Panc1 (cell line): ENCODE results near the gene SCARF2. TPM values are rescaled to one million over a fixed set of nuclear protein-coding genes. Genes with fewer than 3 reads are reported as not detected.

Source experiments
- ATAC-seq: fragments of 200-7000 bp; cut with Tn5 transposase; 2 replicates; pipeline ENCODE4 v1.9.1; 2020; ENCODE audit warnings: mild to moderate bottlenecking, moderate library complexity
- Bru-seq: library from RNA; stranded (reverse); fragments of 400-500 nt; gene quantifications from one replicate; lab custom pipeline; 2021; lab: Mats Ljungman, UMichigan
- BruChase-seq, 2 experiments: library from RNA; stranded (reverse); fragments of 400-500 nt; gene quantifications; one replicate each; lab custom pipeline; 2021; lab: Mats Ljungman, UMichigan
- BruUV-seq: library from RNA; stranded (reverse); fragments of 400-500 nt; replicated peaks from 2 replicates; lab custom pipeline; 2021; lab: Mats Ljungman, UMichigan
- CTCF ChIA-PET: fragments of 300-600 bp; sonication (Branson Sonifier 250); formaldehyde crosslinking; loops from one replicate; lab custom pipeline; 2022; ENCODE audit warnings: antibody characterized with exemption; lab: Charles Lee
- POLR2A ChIA-PET: fragments of 300-600 bp; sonication (Branson Sonifier 250); formaldehyde crosslinking; loops from one replicate; lab custom pipeline; 2022; ENCODE audit warnings: antibody characterized with exemption; lab: Charles Lee
- DNase-seq: peaks from one replicate; pipeline ENCODE4 v3.0.0-alpha.2; 2010; ENCODE audit warnings: low read depth, low spot score
- H3K27ac ChIP-seq: 2 replicates; pipeline ENCODE4 v1.5.1; 2011; ENCODE audit warnings: mild to moderate bottlenecking, low read length, inconsistent platforms
- H3K27me3 ChIP-seq: fragments of 200-500 bp; sonication (Bioruptor generic); 2 replicates; pipeline ENCODE4 v1.6.0; 2014; ENCODE audit warnings: low read length, inconsistent platforms; ENCODE audit not compliant: control insufficient read depth, insufficient read depth
- H3K36me3 ChIP-seq: fragments of 200-500 bp; sonication (Bioruptor generic); 2 replicates; pipeline ENCODE4 v1.5.1; 2014; ENCODE audit warnings: inconsistent platforms, mild to moderate bottlenecking, low read length, moderate library complexity; ENCODE audit not compliant: control insufficient read depth, insufficient read depth
- H3K4me1 ChIP-seq: 2 replicates; pipeline ENCODE4 v1.5.1; 2011; ENCODE audit warnings: inconsistent platforms, mild to moderate bottlenecking, low read length, moderate library complexity; ENCODE audit not compliant: control insufficient read depth, insufficient read depth
- H3K4me3 ChIP-seq, 2 experiments: 2 replicates each; pipeline ENCODE4 v1.5.1; 2011 to 2012; ENCODE audit warnings: low read depth in 2 of 2, low read length in 2 of 2, mild to moderate bottlenecking in 2 of 2, inconsistent platforms in 1 of 2, moderate library complexity in 1 of 2
- H3K9me3 ChIP-seq: fragments of 200-500 bp; sonication (Bioruptor generic); 2 replicates; pipeline ENCODE4 v1.5.1; 2014; ENCODE audit warnings: low read depth, mild to moderate bottlenecking, inconsistent platforms, low read length, moderate library complexity; ENCODE audit not compliant: control insufficient read depth, insufficient read depth
- POLR2AphosphoS5 ChIP-seq: IDR thresholded peaks from 2 replicates; pipeline ENCODE4 v1.6.1; 2012; ENCODE audit warnings: mild to moderate bottlenecking, low read depth, low read length, moderate library complexity
- SIN3A ChIP-seq: IDR thresholded peaks from 2 replicates; pipeline ENCODE4 v1.6.1; 2012; ENCODE audit warnings: low read depth, mild to moderate bottlenecking, low read length, moderate library complexity, borderline replicate concordance; ENCODE audit not compliant: insufficient read depth
- TCF7L2 ChIP-seq: IDR thresholded peaks from 2 replicates; pipeline ENCODE4 v1.6.1; 2011; ENCODE audit warnings: mild to moderate bottlenecking, low read depth, low read length, inconsistent platforms
- in situ Hi-C: cut with HindIII; loops from 2 replicates; pipeline ENCODE4 v1.10.0; 2016; ENCODE audit warnings: low sequenced_read_pairs, low pct_unique_long_range_greater_than_20kb
- intact Hi-C: fragments of 100-400 bp; cut with micrococcal nuclease; formaldehyde crosslinking; loops from one replicate; pipeline ENCODE4 v1.10.0; 2022; ENCODE audit not compliant: unreplicated experiment
- long read RNA-seq: library from polyadenylated mRNA; unstranded; transcript quantifications from one replicate; pipeline ENCODE4 v2.0.0, GENCODE V29; 2021; ENCODE audit not compliant: unreplicated experiment
- polyA plus RNA-seq: library from polyadenylated mRNA; unstranded; fragments of >200 nt; gene quantifications from one replicate; pipeline ENCODE4 v1.2.1, GENCODE V29; 2012; ENCODE audit warnings: missing spikeins; ENCODE audit not compliant: insufficient read length
- total RNA-seq: library from RNA; stranded (reverse); gene quantifications from one replicate; pipeline ENCODE4 v1.2.1, GENCODE V29; 2021; ENCODE audit not compliant: unreplicated experiment
- TF ChIP-seq, protein P1 (sequence below), 2 experiments: IDR thresholded peaks; 2 replicates each; pipeline ENCODE4 v1.6.1; 2011 to 2012; ENCODE audit warnings: low read depth in 2 of 2, control low read depth in 1 of 2, low read length in 1 of 2, mild to moderate bottlenecking in 1 of 2, moderate library complexity in 1 of 2; ENCODE audit not compliant: insufficient read depth in 1 of 2
- TF ChIP-seq, protein P2 (sequence below): fragments of 450-650 bp; IDR thresholded peaks from 2 replicates; pipeline ENCODE4 v1.5.1; 2017; ENCODE audit warnings: mild to moderate bottlenecking

The SCARF2 gene, protein sequence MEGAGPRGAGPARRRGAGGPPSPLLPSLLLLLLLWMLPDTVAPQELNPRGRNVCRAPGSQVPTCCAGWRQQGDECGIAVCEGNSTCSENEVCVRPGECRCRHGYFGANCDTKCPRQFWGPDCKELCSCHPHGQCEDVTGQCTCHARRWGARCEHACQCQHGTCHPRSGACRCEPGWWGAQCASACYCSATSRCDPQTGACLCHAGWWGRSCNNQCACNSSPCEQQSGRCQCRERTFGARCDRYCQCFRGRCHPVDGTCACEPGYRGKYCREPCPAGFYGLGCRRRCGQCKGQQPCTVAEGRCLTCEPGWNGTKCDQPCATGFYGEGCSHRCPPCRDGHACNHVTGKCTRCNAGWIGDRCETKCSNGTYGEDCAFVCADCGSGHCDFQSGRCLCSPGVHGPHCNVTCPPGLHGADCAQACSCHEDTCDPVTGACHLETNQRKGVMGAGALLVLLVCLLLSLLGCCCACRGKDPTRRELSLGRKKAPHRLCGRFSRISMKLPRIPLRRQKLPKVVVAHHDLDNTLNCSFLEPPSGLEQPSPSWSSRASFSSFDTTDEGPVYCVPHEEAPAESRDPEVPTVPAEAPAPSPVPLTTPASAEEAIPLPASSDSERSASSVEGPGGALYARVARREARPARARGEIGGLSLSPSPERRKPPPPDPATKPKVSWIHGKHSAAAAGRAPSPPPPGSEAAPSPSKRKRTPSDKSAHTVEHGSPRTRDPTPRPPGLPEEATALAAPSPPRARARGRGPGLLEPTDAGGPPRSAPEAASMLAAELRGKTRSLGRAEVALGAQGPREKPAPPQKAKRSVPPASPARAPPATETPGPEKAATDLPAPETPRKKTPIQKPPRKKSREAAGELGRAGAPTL
- total RNA-seq (3.2 TPM), Bru-seq, nascent RNA (percentile 38 among the genes with signal in this experiment), BruChase-seq, experiment 1, labeled RNA remaining after a 2-hour chase (percentile 41 among the genes with signal in this experiment), BruChase-seq, experiment 2, labeled RNA remaining after a 6-hour chase (percentile 42 among the genes with signal in this experiment)
- polyA plus RNA-seq: 2.5 TPM
- long read RNA-seq, partial matches to known transcripts: 1 of 3 reads
- long read RNA-seq, other reads (novel, unspliced or antisense): 2 of 3 reads

DNA sequence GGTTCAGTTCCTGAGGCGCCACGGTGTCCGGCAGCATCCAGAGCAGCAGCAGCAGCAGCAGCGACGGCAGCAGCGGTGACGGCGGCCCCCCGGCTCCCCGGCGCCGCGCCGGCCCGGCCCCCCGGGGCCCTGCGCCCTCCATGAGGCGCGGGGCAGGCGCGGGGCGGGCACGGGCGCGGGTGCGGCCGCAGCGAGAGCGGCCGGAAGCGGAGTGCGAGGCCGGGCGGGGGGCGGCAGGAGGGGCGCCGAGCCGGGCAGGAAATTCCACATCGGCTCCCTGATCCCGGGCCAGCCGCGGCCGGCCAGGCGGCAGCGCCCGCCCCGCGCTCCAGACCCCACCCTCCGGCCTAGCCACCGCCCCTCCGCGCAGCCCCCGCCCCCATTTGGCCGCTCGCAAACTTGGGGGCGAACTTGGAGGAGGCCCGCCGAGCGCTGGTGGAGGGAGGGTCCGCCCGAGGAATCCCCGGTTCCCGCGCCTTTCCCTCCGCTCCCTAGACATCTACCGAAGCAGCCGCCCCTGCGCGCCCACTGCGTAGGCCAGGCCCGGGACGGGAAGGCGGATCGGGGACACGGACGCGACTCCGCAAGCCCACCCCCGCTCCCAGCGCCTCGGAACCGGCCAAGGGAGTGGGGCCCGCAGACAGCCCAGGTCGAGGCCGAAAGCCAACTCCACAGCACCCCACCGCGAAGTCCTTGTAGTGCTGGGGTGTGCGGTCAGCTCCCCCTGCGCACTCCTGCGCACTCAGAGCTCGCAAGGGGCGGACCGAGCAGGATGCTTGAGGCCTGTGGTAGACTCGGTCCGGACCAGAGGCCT, at the start of gene SCARF2:
TSS of gene SCARF2 (minus strand) at position 213 of the 814 bp plus-strand sequence. CDS start at position 142, 71 bp downstream.
- Histone ChIP-seq H3K27ac (no peak within 1 kb of the TSS), H3K27me3 (no peaks in the 10 kb centered on the region), H3K4me1 (no peaks in the 10 kb centered on the region), H3K4me3 (peak within 1 kb of the TSS; percentile 47 to 50), H3K36me3 (no peaks in the 10 kb centered on the region), H3K9me3 (no peaks in the 10 kb centered on the region)
- intact Hi-C loops (no loop called here), in situ Hi-C loops (no loop called here)
- no peak for DNase-seq
- ChIA-PET CTCF (no interaction called here), POLR2A (no interaction called here)
- peak; percentile 57 for ATAC-seq
- TF ChIP-seq TCF7L2 (no peak), SIN3A (no peak)
- TF ChIP-seq, protein P1, sequence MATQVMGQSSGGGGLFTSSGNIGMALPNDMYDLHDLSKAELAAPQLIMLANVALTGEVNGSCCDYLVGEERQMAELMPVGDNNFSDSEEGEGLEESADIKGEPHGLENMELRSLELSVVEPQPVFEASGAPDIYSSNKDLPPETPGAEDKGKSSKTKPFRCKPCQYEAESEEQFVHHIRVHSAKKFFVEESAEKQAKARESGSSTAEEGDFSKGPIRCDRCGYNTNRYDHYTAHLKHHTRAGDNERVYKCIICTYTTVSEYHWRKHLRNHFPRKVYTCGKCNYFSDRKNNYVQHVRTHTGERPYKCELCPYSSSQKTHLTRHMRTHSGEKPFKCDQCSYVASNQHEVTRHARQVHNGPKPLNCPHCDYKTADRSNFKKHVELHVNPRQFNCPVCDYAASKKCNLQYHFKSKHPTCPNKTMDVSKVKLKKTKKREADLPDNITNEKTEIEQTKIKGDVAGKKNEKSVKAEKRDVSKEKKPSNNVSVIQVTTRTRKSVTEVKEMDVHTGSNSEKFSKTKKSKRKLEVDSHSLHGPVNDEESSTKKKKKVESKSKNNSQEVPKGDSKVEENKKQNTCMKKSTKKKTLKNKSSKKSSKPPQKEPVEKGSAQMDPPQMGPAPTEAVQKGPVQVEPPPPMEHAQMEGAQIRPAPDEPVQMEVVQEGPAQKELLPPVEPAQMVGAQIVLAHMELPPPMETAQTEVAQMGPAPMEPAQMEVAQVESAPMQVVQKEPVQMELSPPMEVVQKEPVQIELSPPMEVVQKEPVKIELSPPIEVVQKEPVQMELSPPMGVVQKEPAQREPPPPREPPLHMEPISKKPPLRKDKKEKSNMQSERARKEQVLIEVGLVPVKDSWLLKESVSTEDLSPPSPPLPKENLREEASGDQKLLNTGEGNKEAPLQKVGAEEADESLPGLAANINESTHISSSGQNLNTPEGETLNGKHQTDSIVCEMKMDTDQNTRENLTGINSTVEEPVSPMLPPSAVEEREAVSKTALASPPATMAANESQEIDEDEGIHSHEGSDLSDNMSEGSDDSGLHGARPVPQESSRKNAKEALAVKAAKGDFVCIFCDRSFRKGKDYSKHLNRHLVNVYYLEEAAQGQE (IDR thresholded peaks at IDR 0.05; ENCODE audit: insufficient read depth in 1 of 2, low read depth in 2 of 2, low read length in 1 of 2): no peak
- BruUV-seq: no TSS peak

DNA sequence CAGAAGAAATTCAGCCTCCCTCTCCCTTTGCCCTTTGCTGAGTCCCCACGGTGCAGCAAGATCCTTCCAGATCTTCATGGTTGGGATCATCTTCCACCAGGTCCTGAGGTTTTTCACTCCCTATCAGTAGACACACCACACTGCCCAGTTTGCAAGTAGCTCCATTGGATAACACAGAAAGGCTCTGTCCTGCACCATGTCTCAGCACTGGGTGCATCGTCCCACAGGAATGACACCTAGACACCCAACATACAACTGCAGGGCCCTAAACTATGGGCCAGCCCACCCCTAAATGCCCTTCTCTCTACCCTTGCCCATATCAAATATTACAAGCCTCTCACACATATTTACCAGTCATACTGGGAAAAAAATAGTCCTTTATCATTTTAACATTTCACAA, 48.6 kb upstream of the SCARF2 start:
- in situ Hi-C loops (no loop called here), intact Hi-C loops (no loop called here)
- H3K27ac ChIP-seq: no peak overlapping the region
- DNase-seq: no peak
- ChIA-PET POLR2A (no interaction called here), CTCF (no interaction called here)
- H3K27me3 ChIP-seq: no peaks in the 10 kb centered on the region
- no peak for ATAC-seq
- BruUV-seq: no TSS peak
- H3K9me3 ChIP-seq: no peaks in the 10 kb centered on the region
- no peaks in the 10 kb centered on the region for H3K36me3 ChIP-seq
- TF ChIP-seq SIN3A (no peak), POLR2AphosphoS5 (no peak), TCF7L2 (no peak)
- TF ChIP-seq, protein P1 (IDR thresholded peaks at IDR 0.05; ENCODE audit: insufficient read depth in 1 of 2, low read depth in 2 of 2, low read length in 1 of 2): no peak
- TF ChIP-seq, protein P2, sequence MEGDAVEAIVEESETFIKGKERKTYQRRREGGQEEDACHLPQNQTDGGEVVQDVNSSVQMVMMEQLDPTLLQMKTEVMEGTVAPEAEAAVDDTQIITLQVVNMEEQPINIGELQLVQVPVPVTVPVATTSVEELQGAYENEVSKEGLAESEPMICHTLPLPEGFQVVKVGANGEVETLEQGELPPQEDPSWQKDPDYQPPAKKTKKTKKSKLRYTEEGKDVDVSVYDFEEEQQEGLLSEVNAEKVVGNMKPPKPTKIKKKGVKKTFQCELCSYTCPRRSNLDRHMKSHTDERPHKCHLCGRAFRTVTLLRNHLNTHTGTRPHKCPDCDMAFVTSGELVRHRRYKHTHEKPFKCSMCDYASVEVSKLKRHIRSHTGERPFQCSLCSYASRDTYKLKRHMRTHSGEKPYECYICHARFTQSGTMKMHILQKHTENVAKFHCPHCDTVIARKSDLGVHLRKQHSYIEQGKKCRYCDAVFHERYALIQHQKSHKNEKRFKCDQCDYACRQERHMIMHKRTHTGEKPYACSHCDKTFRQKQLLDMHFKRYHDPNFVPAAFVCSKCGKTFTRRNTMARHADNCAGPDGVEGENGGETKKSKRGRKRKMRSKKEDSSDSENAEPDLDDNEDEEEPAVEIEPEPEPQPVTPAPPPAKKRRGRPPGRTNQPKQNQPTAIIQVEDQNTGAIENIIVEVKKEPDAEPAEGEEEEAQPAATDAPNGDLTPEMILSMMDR: no peak
- no peaks in the 10 kb centered on the region for H3K4me1 ChIP-seq
- no peak overlapping the region for H3K4me3 ChIP-seq
